ENCODE results near the gene FSD2. TPM values are rescaled to one million over a fixed set of nuclear protein-coding genes. Genes with fewer than 3 reads are reported as not detected.

Gene FSD2
- total RNA-seq, 1 donor from 2014 or later: not detected

GRCh38 chr15:82737975-82738374 is 67.9 kb downstream of the FSD2 start:
- DNase-seq (ENCODE audit: low read depth) (peak; percentile 37), FAIRE-seq (no peak)
- no peak overlapping the region for H3K4me3 ChIP-seq (ENCODE audit: low read depth, low read length)
- TF ChIP-seq CTCF (IDR thresholded peaks at IDR 0.05; ENCODE audit: insufficient read depth, low read length, severe bottlenecking): no peak
- H3K36me3 ChIP-seq (ENCODE audit: control insufficient read depth, insufficient read depth, low read length): peaks cover 2% of the 10 kb centered on the region
- no peaks in the 10 kb centered on the region for H3K27me3 ChIP-seq (ENCODE audit: control insufficient read depth, insufficient read depth, low read length)

- FAIRE-seq (no peak), DNase-seq (ENCODE audit: low read depth) (no peak)
- TF ChIP-seq CTCF (IDR thresholded peaks at IDR 0.05; ENCODE audit: insufficient read depth, low read length, severe bottlenecking): no peak
- Histone ChIP-seq H3K36me3 (ENCODE audit: control insufficient read depth, insufficient read depth, low read length) (peaks cover 2% of the 10 kb centered on the region), H3K27me3 (ENCODE audit: control insufficient read depth, insufficient read depth, low read length) (no peaks in the 10 kb centered on the region), H3K4me3 (ENCODE audit: low read depth, low read length) (no peak overlapping the region)
These were observed 74.3 kb downstream of the FSD2 start for GRCh38 chr15:82731527-82731926.

- no peak for FAIRE-seq
- Histone ChIP-seq H3K27me3 (ENCODE audit: control insufficient read depth, insufficient read depth, low read length) (no peaks in the 10 kb centered on the region), H3K4me3 (ENCODE audit: low read depth, low read length) (no peak overlapping the region), H3K36me3 (ENCODE audit: control insufficient read depth, insufficient read depth, low read length) (peaks cover 2% of the 10 kb centered on the region)
- no peak for DNase-seq (ENCODE audit: low read depth)
- TF ChIP-seq CTCF (IDR thresholded peaks at IDR 0.05; ENCODE audit: insufficient read depth, low read length, severe bottlenecking): no peak
These were observed 75.8 kb downstream of the FSD2 start for GRCh38 chr15:82730022-82730530.

GRCh38 chr15:82726816-82727215 is 79.1 kb downstream of the FSD2 start:
- DNase-seq (ENCODE audit: low read depth) (no peak), FAIRE-seq (no peak)
- no peak for TF ChIP-seq CTCF (IDR thresholded peaks at IDR 0.05; ENCODE audit: insufficient read depth, low read length, severe bottlenecking)
- H3K4me3 ChIP-seq (ENCODE audit: low read depth, low read length): no peak overlapping the region
- H3K27me3 ChIP-seq (ENCODE audit: control insufficient read depth, insufficient read depth, low read length): no peaks in the 10 kb centered on the region
- no peaks in the 10 kb centered on the region for H3K36me3 ChIP-seq (ENCODE audit: control insufficient read depth, insufficient read depth, low read length)

GRCh38 chr15:82715003-82715402 is 90.9 kb downstream of the FSD2 start:
- no peaks in the 10 kb centered on the region for H3K36me3 ChIP-seq (ENCODE audit: control insufficient read depth, insufficient read depth, low read length)
- H3K4me3 ChIP-seq (ENCODE audit: low read depth, low read length): no peak overlapping the region
- no peak for TF ChIP-seq CTCF (IDR thresholded peaks at IDR 0.05; ENCODE audit: insufficient read depth, low read length, severe bottlenecking)
- no peak for DNase-seq (ENCODE audit: low read depth)
- no peak for FAIRE-seq
- H3K27me3 ChIP-seq (ENCODE audit: control insufficient read depth, insufficient read depth, low read length): peaks cover 3% of the 10 kb centered on the region

- FAIRE-seq: no peak
- no peak for DNase-seq (ENCODE audit: low read depth)
- Histone ChIP-seq H3K4me3 (ENCODE audit: low read depth, low read length) (no peak overlapping the region), H3K36me3 (ENCODE audit: control insufficient read depth, insufficient read depth, low read length) (no peaks in the 10 kb centered on the region), H3K27me3 (ENCODE audit: control insufficient read depth, insufficient read depth, low read length) (peaks cover 3% of the 10 kb centered on the region)
- TF ChIP-seq CTCF (IDR thresholded peaks at IDR 0.05; ENCODE audit: insufficient read depth, low read length, severe bottlenecking): no peak
These were observed 91.9 kb downstream of the FSD2 start for GRCh38 chr15:82714016-82714415.
